HG03442 (cell line): ENCODE measurements around the gene NR1H4.
"Not testable (repeated sequence)": the region's sequence is repeated elsewhere in the genome, so short reads cannot be mapped to it uniquely, and the experiment has no call there.

Source experiments
- ATAC-seq: cut with Tn5 transposase; IDR thresholded peaks from one replicate; pipeline ENCODE4 v1.9.1; 2021; ENCODE audit warnings: mild to moderate bottlenecking, moderate library complexity; ENCODE audit not compliant: unreplicated experiment

The NR1H4 gene

GRCh38 chr12:100473716-100474150 lies at the start of gene NR1H4:
Gene NR1H4, plus strand, starts transcription at chr12:100473866. Its CDS starts 19,458 bp downstream, at chr12:100493324.
- no peak for ATAC-seq

DNA sequence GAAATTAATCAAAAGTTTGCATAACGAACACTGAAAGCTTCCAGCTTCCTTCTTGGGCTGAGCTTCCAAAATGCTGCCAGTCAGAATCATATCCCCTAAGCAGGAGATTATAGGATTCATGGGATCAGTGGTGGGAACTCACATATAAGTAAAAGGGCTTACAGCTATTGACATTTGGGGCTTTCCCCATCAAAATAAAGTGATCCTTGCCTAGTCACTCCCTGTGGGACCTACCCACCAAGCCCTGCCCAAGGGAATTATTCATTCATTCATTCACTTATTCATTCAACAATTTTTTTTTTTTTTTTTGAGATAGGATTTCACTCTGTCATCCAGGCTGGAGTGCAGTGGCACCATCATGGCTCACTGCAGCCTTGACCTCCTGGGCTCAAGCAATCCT lies 47.5 kb upstream of the NR1H4 start:
- ATAC-seq, result no peak

GRCh38 chr12:100427078-100427477 lies 46.6 kb upstream of the NR1H4 start:
- no peak for ATAC-seq

DNA sequence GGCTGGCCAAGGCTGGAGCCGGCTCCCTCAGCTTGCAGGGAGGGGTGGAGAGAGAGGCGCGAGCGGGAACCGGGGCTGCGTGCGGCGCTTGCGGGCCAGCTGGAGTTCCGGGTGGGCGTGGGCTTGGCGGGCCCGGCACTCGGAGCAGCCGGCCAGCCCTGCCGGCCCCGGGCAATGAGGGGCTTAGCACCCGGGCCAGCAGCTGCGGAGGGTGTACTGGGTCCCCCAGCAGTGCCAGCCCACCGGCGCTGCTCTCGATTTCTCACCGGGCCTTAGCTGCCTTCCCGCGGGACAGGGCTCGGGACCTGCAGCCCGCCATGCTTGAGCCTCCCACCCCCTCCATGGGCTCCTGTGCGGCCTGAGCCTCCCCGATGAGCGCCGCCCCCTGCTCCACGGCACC lies 43.4 kb upstream of the NR1H4 start:
- ATAC-seq, result not testable (repeated sequence)

GRCh38 chr12:100433701-100434100 lies 40.0 kb upstream of the NR1H4 start:
- no peak for ATAC-seq

GRCh38 chr12:100434177-100434576 lies 39.5 kb upstream of the NR1H4 start:
- no peak for ATAC-seq

DNA sequence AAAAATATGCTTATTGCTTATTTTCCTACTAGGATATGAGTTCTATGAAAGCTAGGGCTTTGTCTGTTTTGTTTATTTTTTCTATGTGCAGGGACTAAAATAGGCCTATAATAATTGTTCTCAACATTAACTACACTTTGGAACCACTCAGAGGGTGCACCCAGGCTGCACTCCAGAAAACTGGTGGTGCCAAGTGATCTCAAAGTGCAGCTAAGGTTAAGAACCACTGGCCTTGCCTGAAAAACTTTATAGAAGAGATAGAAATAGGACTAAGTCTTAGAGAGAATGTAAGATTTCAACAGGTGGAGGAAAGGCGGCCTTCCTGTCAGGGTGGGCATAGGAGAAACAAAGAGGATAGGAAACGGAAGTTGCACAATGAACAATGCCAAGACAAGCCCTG lies 37.7 kb upstream of the NR1H4 start:
- no peak for ATAC-seq

DNA sequence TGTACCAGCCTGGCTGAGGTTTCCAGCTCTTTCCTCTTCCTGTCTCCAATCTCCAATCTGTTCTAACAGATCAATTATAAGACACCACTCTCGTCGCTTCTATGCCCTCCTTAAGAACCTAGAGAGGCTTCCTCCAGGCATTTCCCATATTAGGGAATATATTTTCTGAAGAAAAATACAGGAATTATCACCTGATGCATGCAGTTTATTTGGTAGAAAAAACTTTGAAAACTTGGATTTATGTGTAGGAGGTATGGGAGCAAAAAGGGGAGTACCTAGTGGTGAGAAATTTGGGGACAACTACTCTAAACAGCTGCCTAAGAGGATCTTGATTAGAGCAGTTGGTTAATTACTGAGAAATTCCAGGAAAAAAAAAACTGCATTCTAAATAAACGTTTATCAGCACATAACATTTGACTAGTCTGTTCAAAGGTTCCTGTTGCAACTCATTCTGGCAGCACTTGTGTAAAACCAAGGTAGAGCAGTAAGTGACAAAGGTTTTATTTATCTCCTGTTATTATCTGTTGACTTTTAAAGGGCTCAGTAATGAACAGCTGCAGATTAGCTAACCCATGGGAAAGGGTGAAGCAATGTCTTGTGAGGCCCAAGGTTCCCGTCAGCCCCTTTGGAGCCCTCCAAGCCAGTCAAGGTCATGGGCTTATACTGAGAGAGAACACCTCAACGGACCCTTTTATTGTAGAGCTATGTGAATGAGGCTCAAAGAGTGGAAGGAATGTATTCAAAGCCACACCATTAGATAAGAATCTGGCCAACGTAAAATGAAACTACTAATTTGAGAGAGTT lies 36.4 kb upstream of the NR1H4 start:
- ATAC-seq, result no peak

DNA sequence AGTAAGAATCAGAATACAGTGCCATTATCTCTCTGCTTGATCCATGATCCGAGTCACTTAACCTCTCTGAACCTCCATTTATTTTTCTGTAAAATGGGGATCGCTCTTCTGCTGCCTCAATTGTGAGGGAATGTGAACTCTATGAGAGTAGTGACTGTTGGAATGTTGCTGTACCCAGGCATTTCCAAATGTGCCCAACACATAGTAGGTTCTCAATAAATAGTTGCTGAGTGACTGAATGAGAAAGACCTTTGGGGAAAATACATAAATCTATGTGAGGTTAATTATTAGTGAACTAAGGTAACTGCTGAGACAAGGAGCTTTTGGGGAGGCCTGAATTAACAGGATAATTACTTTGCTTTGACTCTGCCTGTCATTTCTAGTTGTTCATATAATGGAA lies 33.9 kb upstream of the NR1H4 start:
- ATAC-seq, result no peak

DNA sequence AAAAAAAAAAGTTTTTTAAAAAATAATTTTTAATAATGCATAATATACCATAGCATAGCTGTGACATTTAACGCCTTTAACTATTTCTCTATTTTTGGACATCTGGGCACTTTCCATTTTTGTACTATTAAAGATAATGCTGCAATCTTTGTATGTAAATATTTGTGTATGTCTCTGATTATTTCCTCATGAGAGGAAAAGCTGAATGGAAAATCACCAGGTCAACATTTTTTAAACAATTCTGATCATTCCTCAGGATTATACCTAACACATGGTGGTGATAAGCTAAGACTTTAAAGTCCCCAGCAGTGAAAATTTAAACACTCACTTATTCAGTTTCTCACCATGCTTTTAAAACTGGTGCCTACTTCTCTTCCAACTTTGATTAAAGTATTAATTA lies 31.3 kb upstream of the NR1H4 start:
- ATAC-seq, result no peak

GRCh38 chr12:100443434-100443833 lies 30.2 kb upstream of the NR1H4 start:
- no peak for ATAC-seq

GRCh38 chr12:100445081-100445481 lies 28.6 kb upstream of the NR1H4 start:
- no peak for ATAC-seq

- no peak for ATAC-seq
These were observed 26.3 kb upstream of the NR1H4 start for GRCh38 chr12:100447381-100447780.

GRCh38 chr12:100448656-100449055 lies 25.0 kb upstream of the NR1H4 start:
- ATAC-seq, result no peak

GRCh38 chr12:100450735-100451134 lies 22.9 kb upstream of the NR1H4 start:
- no peak for ATAC-seq

DNA sequence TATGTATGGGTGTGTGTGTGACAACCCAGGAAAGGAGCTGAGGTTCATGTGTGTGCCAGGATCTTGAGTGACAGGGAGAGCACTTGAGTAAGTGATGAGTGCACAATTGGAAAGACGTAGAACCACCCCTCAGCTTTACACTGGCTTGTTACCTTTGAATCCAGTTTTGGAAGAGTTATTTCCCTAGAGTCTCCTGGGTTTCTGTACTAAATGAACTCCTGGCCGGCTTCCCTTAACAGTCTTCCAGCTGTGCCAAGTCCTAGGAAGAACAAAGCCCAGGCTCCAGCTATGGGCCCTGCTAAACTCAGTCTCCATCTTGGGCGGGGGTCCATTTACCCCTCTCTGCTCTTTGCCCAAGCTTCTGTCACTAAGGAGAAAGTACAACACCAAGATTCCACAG lies 19.7 kb upstream of the NR1H4 start:
- ATAC-seq, result no peak

GRCh38 chr12:100455896-100456295 lies 17.8 kb upstream of the NR1H4 start:
- ATAC-seq, result no peak

- no peak for ATAC-seq
These were observed 15.5 kb upstream of the NR1H4 start for GRCh38 chr12:100458191-100458590.

GRCh38 chr12:100460702-100461101 lies 13.0 kb upstream of the NR1H4 start:
- ATAC-seq, result no peak

- ATAC-seq, result no peak
These were observed 12.2 kb upstream of the NR1H4 start for GRCh38 chr12:100461330-100461973.

DNA sequence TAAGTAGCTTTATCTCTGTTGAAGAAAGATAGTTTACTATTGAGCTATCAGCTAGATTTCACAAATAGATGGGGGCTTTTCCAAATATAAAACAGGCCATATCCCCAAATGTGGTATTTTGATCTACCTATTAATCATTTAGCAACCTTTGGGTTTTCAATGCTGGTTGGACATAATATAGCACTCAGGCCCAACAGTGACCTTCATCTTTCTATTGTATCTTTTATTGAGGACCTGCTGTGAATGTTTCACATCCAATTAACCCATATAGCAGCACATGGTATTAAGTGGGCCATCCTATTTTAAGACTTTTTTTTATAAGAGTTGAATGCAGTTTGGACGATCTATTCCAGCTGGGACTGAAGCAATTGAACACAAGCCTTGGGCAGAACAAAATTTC lies 10.0 kb upstream of the NR1H4 start:
- ATAC-seq, result no peak

GRCh38 chr12:100464529-100464928 lies 9.1 kb upstream of the NR1H4 start:
- no peak for ATAC-seq
